T-helper 9 cell (primary cell): ENCODE results near the gene GSTT4.
"Not testable (repeated sequence)": the region's sequence is repeated elsewhere in the genome, so short reads cannot be mapped to it uniquely, and the experiment has no call there.

ENCODE experiments used
- DNase-seq: peaks from one replicate; pipeline ENCODE4 v3.0.0-alpha.2; 2020

GSTT4 gene

GRCh38 chr22:23986089-23986488 is 19.2 kb downstream of the GSTT4 start:
- DNase-seq, result not testable (repeated sequence)

- DNase-seq, result no peak
Observed at GRCh38 chr22:23984430-23984829, 20.8 kb downstream of the GSTT4 start.

DNA sequence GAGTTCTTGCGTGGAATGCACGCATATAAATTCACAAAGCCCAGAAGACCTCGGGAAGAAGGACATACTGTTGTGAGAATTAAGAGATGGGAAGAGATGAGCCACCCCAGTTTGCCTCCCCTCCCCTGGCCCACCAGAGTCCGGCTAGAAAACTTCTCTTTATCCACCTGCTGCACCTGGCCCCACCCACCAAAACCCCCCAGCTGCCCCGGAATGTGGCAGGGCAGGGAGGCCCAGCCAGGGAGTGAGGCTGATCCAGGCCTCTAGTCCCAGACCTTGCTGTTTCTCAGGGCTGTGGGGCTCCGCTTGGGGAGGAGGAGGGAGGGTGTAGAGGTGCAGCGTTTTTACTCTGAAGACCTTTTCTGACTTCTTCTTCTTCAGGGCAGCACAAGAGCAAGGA is 24.7 kb downstream of the GSTT4 start:
- DNase-seq, result not testable (repeated sequence)

GRCh38 chr22:23979557-23980240 is 25.6 kb downstream of the GSTT4 start, which contains the start of gene GSTT2:
GSTT2 (plus strand) TSS chr22:23980134.
- DNase-seq, result not testable (repeated sequence)

GRCh38 chr22:23977304-23977703 is 27.9 kb downstream of the GSTT4 start:
- DNase-seq, result not testable (repeated sequence)

DNA sequence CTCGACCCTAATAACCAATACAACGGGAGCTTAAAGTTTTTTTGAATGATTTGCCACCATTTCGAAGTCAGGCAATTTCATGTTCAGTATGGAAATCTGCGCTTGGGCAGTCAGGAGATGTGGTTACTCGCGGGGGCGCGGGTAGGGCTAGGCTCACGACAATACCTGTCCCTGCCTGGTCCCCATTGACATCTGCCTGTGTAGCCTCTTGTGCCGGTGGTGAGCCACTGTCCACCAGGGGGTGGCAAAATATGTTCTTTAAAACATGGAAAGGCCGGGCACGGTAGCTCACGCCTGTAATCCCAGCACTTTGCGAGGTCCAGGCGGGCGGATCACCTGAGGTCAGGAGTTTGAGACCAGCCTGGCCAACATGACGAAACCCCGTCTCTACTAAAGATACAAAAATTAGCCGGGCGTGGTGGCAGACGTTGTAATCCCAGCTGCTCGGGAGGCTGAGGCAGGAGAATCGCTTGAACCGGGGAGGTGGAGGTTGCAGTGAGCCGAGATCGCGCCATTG is 30.4 kb downstream of the GSTT4 start:
- not testable (repeated sequence) for DNase-seq

GRCh38 chr22:23974345-23974744 is 30.9 kb downstream of the GSTT4 start, which contains the start of gene DDT:
DDT (minus strand) TSS chr22:23974441; CDS start chr22:23974414, 27 bp downstream.
- DNase-seq, result not testable (repeated sequence)

DNA sequence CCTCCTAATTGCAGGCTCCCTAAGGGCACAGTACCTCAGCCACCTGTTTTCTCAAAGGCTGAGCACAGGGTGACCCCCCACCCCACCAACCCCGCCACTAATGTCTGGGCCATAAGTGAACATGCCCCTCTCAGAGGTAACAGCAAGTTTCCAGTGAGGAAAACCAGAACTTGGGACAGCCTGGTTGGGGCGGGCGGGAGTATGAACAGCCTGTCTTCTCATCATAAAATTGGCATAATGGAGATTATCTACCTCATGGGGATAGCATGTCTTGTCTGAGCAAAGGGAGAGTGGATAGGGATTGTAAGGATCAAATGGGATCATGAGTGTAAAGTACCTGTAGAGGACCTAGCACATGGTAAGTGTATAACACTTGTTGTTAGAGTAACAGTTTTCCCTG is 33.3 kb downstream of the GSTT4 start:
- not testable (repeated sequence) for DNase-seq

DNA sequence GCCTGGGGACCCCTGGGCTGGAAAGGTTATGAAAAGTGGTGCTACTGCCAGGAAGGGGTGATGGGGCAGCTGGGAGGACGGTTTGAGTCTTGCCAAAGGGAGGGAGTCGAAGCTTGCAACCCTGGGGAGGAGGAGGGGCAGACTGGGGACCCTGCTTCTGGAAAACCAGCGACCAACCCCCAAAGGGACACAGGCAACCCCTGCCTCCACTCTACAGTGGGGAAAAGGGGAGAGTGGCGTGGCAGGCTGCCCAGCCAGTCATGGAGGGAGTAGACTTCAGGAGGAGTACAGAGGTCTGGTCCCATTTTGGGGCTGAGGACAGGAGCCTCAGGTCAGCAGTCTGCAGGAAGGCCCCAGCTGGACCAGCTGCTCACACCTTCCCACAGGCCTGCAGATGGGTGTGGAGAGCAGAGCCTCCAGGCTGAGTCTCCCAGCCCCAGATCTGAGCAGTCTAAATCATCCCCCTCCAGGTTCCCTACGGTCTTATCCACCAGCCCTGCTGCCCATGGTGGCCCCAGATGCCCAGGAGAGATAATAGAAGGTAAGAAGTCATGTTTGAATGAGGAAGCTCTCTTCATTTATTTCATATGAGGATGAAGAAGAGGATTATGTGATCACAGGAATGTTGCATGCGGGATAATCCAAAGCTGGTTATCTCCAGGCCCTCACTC is 34.3 kb downstream of the GSTT4 start:
- no peak for DNase-seq

GRCh38 chr22:23970201-23970641 is 35.0 kb downstream of the GSTT4 start:
- DNase-seq, result no peak

DNA sequence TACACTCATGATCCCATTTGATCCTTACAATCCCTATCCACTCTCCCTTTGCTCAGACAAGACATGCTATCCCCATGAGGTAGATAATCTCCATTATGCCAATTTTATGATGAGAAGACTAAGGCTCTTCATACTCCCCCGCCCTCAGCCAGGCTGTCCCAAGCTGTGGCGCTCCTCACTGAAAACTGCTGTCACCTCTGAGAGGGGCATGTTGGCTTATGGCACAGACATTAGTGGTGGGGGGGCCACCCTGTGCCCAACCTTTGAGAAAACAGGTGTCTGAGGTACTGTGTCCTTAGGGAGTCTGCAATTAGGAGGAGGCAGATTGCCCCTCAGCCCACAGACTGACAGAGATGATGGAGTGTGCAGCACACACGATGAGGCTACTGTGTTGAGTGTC is 36.2 kb downstream of the GSTT4 start:
- no peak for DNase-seq

- not testable (repeated sequence) for DNase-seq
Observed at GRCh38 chr22:23966568-23966967, 38.7 kb downstream of the GSTT4 start, which contains the start of gene DDTL. DDTL (plus strand) TSS chr22:23966888; CDS start chr22:23966915, 27 bp downstream.

DNA sequence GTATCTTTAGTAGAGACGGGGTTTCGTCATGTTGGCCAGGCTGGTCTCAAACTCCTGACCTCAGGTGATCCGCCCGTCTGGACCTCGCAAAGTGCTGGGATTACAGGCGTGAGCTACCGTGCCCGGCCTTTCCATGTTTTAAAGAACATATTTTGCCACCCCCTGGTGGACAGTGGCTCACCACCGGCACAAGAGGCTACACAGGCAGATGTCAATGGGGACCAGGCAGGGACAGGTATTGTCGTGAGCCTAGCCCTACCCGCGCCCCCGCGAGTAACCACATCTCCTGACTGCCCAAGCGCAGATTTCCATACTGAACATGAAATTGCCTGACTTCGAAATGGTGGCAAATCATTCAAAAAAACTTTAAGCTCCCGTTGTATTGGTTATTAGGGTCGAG is 39.2 kb downstream of the GSTT4 start:
- not testable (repeated sequence) for DNase-seq

DNA sequence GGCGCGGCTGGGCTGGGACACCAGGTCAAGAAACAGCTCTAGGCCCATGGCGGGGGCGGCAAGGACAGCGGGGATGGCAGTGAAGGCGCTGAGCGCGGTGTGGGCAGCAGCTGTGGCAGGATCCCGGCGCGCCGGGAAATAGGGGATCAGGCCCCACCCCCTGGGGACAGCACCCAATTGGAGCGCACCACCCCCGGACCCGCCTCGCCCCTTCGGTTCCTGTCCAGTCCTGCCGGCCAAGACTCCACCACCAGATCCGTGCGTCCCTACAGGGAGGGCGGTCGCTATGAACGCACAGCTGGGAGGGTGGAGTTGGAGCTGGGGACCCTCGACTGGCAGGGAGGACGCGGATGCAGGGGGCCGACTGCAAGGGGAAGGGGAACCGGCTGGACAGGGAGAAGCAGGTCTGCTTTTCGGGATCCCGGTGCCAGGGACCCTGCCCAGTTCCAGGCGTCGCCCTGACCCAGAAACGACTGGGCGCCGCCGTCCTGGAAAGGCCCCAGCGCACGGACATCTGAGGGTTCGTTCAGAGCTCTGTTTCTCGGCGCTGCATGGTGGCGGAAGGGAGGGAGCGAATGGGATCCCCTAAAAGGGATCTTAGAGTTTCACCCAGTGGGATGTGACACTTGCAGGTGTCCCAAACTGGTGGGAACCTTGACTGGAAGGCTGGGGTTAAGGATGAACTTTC is 44.0 kb downstream of the GSTT4 start, which contains the start of gene GSTT2B:
GSTT2B (minus strand) TSS at position 112 of the 688 bp plus-strand sequence; CDS start at position 48, 64 bp downstream.
- not testable (repeated sequence) for DNase-seq

GRCh38 chr22:23956301-23956900 is 48.9 kb downstream of the GSTT4 start:
- DNase-seq, result peak; percentile 81

- not testable (repeated sequence) for DNase-seq
Observed at GRCh38 chr22:23955886-23956285, 49.4 kb downstream of the GSTT4 start.

GRCh38 chr22:23954991-23955305 is 50.3 kb downstream of the GSTT4 start:
- DNase-seq, result not testable (repeated sequence)

DNA sequence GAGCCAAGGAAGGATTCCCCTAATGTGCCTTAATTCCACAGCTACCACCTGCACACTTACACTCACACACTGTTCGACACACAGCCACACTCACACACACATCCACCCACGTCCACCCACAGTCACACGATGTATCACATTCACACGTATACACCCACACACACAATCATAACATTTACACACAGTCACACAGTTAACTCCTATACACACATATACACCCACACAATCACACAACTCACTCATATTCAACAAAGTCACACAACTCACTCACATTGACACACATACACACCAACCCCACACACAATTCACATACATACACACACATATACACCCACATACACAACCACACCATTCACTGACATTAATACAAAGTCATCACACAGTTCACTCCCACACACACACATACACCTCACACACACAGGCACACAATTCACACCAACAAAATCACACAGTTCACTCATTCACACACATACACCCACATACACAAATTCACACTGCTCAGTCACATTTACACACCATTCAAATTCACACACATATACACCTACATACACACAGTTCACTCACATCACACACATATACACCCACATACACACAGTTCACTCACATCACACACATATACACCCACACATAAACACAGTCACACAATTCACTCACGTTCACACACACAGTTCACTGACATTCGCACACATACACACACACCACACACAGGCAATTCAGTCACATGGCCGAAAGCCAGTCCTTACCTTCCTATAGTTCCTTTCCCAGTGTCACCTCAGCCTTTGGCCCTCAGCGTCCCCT is 50.9 kb downstream of the GSTT4 start:
- not testable (repeated sequence) for DNase-seq

DNA sequence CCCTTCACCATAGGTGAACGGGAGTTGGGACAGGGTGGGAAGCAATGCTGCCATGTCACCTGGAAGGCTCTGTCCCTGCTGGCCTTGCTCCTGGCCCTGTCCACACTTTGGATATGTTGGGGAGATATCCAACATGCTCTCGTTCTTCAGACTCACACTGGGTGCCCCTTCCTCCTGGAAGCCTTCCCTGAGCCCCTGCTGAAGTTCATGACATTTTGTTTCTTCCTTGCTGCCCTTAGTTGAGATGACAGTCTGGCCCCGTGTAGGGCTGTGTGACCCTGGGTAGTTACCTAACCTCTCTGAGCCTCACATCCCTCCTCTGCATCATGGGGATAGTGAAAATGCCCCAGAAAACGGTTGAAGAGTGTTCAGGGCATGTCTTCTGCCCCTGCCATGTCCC is 51.8 kb downstream of the GSTT4 start:
- not testable (repeated sequence) for DNase-seq

- DNase-seq, result not testable (repeated sequence)
Observed at GRCh38 chr22:23952794-23953405, 52.4 kb downstream of the GSTT4 start.

DNA sequence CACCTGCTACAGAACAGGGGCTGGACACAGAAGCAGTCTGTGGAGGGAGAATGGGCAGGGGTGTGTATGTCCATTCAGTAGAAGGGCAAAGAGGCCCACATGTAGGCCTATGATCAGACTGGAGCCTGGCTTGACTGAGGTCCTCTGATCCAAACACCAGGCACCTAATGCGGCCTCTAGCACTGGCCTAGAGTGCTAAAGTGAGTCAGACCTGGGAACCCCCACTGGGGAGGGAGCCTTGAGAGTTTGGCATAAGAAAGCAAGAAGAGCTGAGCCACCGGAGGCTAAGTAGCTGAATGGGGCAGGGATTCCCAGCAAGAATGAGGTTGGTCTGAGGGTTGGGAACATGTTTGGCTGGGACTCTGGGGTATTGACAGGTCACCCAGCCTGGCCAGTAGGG is 53.9 kb downstream of the GSTT4 start:
- DNase-seq, result not testable (repeated sequence)
